ENCODE data around the gene MYO6. TPM values are rescaled to one million over a fixed set of nuclear protein-coding genes. Genes with fewer than 3 reads are reported as not detected.

Gene MYO6
- total and polyA plus RNA-seq, 2 of the 8 experiments (the other 6 are each of a cell fraction or from before 2014, with no cell fraction given) = 8.3 to 21.9 TPM

- CTCF ChIA-PET (ENCODE audit: partially characterized antibody) = interaction anchor here (1.6 kb wide), 1 partner anchor 9 kb away, joined by 4 read pairs; no protein-coding TSS in a partner anchor
- TF ChIP-seq CTCF (IDR thresholded peaks at IDR 0.05; ENCODE audit: control extremely low read depth in 1 of 3, insufficient read depth in 1 of 3, low read depth in 1 of 3, low read length in 3 of 3) = no peak
- TF ChIP-seq BRCA1 (IDR thresholded peaks at IDR 0.05; ENCODE audit: low read depth, low read length) = no peak
- no peak for TF ChIP-seq RFX5 (IDR thresholded peaks at IDR 0.05; ENCODE audit: borderline replicate concordance, low read depth, low read length)
- TF ChIP-seq TEAD4 (IDR thresholded peaks at IDR 0.05; ENCODE audit: low read depth, low read length) = no peak
- no peak for TF ChIP-seq SIN3A (conservative IDR thresholded peaks at IDR 0.05 in 1 of 2, IDR thresholded peaks at IDR 0.05 in 1 of 2; ENCODE audit: low read depth in 1 of 2, low read length in 2 of 2)
- TF ChIP-seq TAF1 (IDR thresholded peaks at IDR 0.05; ENCODE audit: low read depth, low read length) = no peak
- TF ChIP-seq SUZ12 (IDR thresholded peaks at IDR 0.05; ENCODE audit: low read length) = no peak
- no peak for TF ChIP-seq TAF7 (optimal IDR thresholded peaks at IDR 0.05; ENCODE audit: borderline replicate concordance, low read depth, low read length)
- no peak overlapping the region for H4K91ac ChIP-seq (replicated peaks; ENCODE audit: insufficient read length, low read length)
- H3K79me2 ChIP-seq (ENCODE audit: control insufficient read depth in 1 of 2, insufficient read depth in 2 of 2, low read length in 2 of 2) = no peaks in the 10 kb centered on the region
- no peak for DNase-seq (ENCODE audit: low read depth in 1 of 2, low spot score in 2 of 2)
- no peaks in the 10 kb centered on the region for H3K79me1 ChIP-seq (ENCODE audit: low read depth, low read length)
- H2BK15ac ChIP-seq (ENCODE audit: low read length) = no peak overlapping the region
- H3K9ac ChIP-seq (replicated peaks in 1 of 4; ENCODE audit: extremely low read depth in 1 of 4, low read depth in 3 of 4, low read length in 3 of 4) = no peak overlapping the region
- no peak overlapping the region for H2BK20ac ChIP-seq (ENCODE audit: low read length)
- H4K8ac ChIP-seq (ENCODE audit: extremely low read depth, insufficient read depth, low read length) = no peak overlapping the region
- H2BK5ac ChIP-seq (ENCODE audit: low read depth, low read length) = no peak overlapping the region
- no peak overlapping the region for H3K18ac ChIP-seq (ENCODE audit: extremely low read depth, low read length)
- H2BK12ac ChIP-seq (ENCODE audit: low read depth, low read length) = no peak overlapping the region
- H4K5ac ChIP-seq (ENCODE audit: insufficient read length, low read depth, low read length) = no peak overlapping the region
- no peak for FAIRE-seq
- POLR2A ChIA-PET (ENCODE audit: partially characterized antibody) = no interaction called here
- peaks cover 0 to 7% (median 0%) of the 10 kb centered on the region in 4 experiments; a peak in 1 of 7 replicates for H3K4me1 ChIP-seq (replicated peaks in 1 of 4; ENCODE audit: control insufficient read depth in 3 of 4, insufficient read depth in 4 of 4, low read length in 3 of 4)
- no peak overlapping the region for H3K4me2 ChIP-seq (ENCODE audit: insufficient read depth in 1 of 2, low read depth in 2 of 2, low read length in 2 of 2)
- no peaks in the 10 kb centered on the region for H4K20me1 ChIP-seq (replicated peaks in 1 of 2; ENCODE audit: control insufficient read depth in 1 of 2, insufficient read depth in 2 of 2, low read length in 2 of 2)
- 76% methylated on average over 1 of the region's 1 CpG; no CpG with 5 or more reads in 1 of the 2 experiments for WGBS, 2 experiments (ENCODE audit: extremely low coverage in 1 of 2, insufficient coverage in 1 of 2, insufficient read length in 1 of 2, insufficient replicate concordance in 2 of 2, low coverage in 1 of 2, low lambda C conversion rate in 2 of 2, missing lambda C conversion rate in 1 of 2)
- H3K56ac ChIP-seq (replicated peaks; ENCODE audit: insufficient read length, low read depth, low read length) = peak overlapping the region; percentile 26
- H2AFZ ChIP-seq (ENCODE audit: low read length) = no peak overlapping the region
- no peak overlapping the region for H2AK5ac ChIP-seq (ENCODE audit: low read depth, low read length)
- H3K27ac ChIP-seq (ENCODE audit: low read depth, low read length) = no peak overlapping the region
- no peaks in the 10 kb centered on the region for H3K36me3 ChIP-seq (ENCODE audit: control insufficient read depth in 2 of 4, insufficient read depth in 4 of 4, low read length in 3 of 4)
- no peak overlapping the region for H3K4ac ChIP-seq (replicated peaks; ENCODE audit: insufficient read length, low read depth, low read length)
- peaks cover 0 to 5% (median 0%) of the 10 kb centered on the region in 4 experiments; a peak in 3 of 7 replicates for H3K27me3 ChIP-seq (replicated peaks in 1 of 4; ENCODE audit: control insufficient read depth in 3 of 4, extremely low read depth in 1 of 4, insufficient read depth in 3 of 4, low read length in 3 of 4)
- no peaks in the 10 kb centered on the region for H3K23me2 ChIP-seq (ENCODE audit: low read depth, low read length)
- no peak overlapping the region for H2BK120ac ChIP-seq (replicated peaks; ENCODE audit: low read depth, low read length)
- H3K4me3 ChIP-seq (ENCODE audit: extremely low read depth in 1 of 4, insufficient read depth in 2 of 4, low read depth in 3 of 4, low read length in 4 of 4) = no peak overlapping the region
- H3K14ac ChIP-seq (ENCODE audit: insufficient read length) = no peak overlapping the region
- no peaks in the 10 kb centered on the region for H3K9me3 ChIP-seq (ENCODE audit: insufficient read depth in 2 of 2, low read depth in 1 of 2, low read length in 1 of 2)
- no peak overlapping the region for H3K23ac ChIP-seq (ENCODE audit: insufficient read length)
These were observed 192.5 kb downstream of the MYO6 start for GRCh38 chr6:75941509-75941908.

Data from H1 (cell line).